ENCODE measurements around the gene GPC3. TPM values are rescaled to one million over a fixed set of nuclear protein-coding genes. Genes with fewer than 3 reads are reported as not detected.

Gene GPC3
- total RNA-seq, 1 donor from 2014 or later = 4.2 TPM

DNA sequence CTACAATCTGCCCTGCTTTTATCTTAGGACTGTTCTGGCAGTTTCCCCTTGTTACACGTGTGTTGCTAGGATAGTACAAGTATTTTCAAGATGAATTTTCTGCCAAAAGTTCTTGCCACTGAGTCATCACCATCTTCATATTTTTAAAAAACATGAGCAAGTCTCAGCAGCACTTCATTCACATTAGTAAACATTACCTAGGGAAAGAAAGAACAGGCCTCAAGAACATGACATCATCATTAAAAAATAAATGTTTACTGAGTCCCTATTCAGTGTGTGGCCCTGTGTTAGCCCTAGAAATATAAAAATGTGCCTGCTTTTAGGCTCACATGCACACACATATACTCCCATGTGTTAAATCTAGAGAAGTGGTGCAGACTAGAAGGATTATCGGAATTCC is 18.7 kb upstream of the GPC3 start:
- Mint-ChIP-seq H3K9me3 (ENCODE audit: unreplicated experiment) (no peaks in the 10 kb centered on the region), H3K36me3 (ENCODE audit: unreplicated experiment) (no peaks in the 10 kb centered on the region), H3K27me3 (ENCODE audit: unreplicated experiment) (no peaks in the 10 kb centered on the region), H3K27ac (ENCODE audit: unreplicated experiment) (no peak overlapping the region), H3K4me3 (ENCODE audit: unreplicated experiment) (no peak overlapping the region), H3K4me1 (ENCODE audit: low read depth, unreplicated experiment) (no peaks in the 10 kb centered on the region)
- no peak for DNase-seq
- TF ChIP-seq, protein P1, sequence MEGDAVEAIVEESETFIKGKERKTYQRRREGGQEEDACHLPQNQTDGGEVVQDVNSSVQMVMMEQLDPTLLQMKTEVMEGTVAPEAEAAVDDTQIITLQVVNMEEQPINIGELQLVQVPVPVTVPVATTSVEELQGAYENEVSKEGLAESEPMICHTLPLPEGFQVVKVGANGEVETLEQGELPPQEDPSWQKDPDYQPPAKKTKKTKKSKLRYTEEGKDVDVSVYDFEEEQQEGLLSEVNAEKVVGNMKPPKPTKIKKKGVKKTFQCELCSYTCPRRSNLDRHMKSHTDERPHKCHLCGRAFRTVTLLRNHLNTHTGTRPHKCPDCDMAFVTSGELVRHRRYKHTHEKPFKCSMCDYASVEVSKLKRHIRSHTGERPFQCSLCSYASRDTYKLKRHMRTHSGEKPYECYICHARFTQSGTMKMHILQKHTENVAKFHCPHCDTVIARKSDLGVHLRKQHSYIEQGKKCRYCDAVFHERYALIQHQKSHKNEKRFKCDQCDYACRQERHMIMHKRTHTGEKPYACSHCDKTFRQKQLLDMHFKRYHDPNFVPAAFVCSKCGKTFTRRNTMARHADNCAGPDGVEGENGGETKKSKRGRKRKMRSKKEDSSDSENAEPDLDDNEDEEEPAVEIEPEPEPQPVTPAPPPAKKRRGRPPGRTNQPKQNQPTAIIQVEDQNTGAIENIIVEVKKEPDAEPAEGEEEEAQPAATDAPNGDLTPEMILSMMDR (IDR thresholded peaks at IDR 0.05; ENCODE audit: partially characterized antibody, unreplicated experiment) = no peak

DNA sequence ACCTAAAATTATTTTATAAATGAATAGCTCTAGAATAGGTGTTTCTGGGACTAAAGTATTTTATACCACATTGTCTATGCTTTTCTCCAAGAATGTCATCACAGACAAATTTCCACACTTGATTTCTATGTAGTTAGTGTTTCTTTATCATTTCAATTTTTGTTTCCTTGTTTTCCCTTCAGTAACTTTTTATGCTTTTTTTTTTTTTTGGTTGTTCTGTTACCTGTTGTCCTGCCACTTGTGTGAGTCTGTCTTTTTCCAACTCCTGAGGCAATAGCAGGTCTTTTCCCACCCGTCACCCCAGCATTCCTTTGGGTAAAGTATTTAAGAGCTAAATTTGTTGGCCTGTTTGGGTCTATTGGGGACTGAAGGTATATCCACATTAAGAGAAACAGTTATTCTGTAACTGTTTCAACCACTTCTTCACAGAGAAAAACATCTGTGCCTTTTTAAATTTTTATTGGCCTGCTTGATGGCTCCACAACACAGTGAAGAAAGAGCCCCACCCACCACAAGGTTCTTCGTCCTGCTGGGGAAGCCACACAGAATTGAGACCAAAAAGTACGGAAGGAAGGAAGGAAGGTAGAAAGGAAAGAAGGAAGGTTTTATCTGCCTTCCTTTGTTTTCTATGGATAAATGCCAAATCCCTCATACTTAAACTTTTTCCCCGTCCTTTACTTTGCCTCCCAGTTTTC is 17.7 kb upstream of the GPC3 start:
- H3K27ac Mint-ChIP-seq (ENCODE audit: unreplicated experiment) = no peak overlapping the region

DNA sequence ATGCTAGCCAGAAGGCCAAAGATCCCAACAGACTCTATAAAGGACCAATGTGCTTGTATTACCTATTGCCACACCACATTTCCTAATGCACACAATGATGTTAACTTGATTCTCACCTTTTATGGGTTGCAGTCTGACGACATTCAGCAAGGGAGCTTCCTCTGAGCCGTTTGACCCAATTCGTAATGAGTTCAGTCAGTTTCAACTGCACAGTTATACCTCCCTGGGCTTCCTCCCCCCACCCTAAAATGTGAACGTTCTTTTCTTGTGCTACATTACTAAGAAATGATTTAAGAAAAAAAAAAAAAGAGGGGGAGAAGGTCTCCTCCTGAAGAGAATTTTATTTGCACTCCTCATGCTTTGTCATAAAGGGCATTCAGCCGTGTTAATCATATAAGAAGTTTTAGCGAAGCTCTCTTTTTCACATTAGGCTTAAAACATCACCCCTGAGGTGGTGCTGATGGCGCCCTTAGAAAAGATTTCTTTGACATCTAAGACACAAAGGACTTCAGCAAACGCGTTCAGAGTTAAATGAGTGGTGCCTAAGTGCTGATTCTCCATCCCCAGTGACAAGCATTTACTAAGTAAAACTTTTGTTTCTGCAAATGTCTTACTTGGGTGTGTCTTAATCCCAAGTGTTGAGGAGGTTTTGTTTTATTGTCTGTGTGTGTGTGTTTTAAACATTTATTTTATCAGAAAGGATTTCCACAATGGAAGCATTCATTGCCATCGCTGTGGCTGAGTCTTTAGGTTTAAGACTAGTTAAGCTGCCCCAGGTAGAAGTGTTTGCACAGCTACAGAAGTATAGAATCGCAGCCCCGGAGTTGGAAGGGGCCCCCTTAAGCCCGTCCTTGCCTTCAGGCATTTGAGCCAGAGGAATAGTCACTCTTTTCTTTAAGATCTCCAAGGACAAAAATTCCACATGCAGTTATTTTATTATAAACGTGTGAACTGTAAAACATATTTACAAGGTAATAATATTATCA is 15.2 kb upstream of the GPC3 start:
- no peak for DNase-seq
- Mint-ChIP-seq H3K27ac (ENCODE audit: unreplicated experiment) (no peak overlapping the region), H3K4me1 (ENCODE audit: low read depth, unreplicated experiment) (no peaks in the 10 kb centered on the region), H3K36me3 (ENCODE audit: unreplicated experiment) (no peaks in the 10 kb centered on the region), H3K9me3 (ENCODE audit: unreplicated experiment) (no peaks in the 10 kb centered on the region), H3K27me3 (ENCODE audit: unreplicated experiment) (no peaks in the 10 kb centered on the region), H3K4me3 (ENCODE audit: unreplicated experiment) (no peak overlapping the region)
- TF ChIP-seq, protein P1 (IDR thresholded peaks at IDR 0.05; ENCODE audit: partially characterized antibody, unreplicated experiment) = no peak

More for the DNA sequence above, 17.7 kb upstream of the GPC3 start:
- DNase-seq = no peak
- TF ChIP-seq, protein P1 (IDR thresholded peaks at IDR 0.05; ENCODE audit: partially characterized antibody, unreplicated experiment) = no peak
- no peaks in the 10 kb centered on the region for H3K9me3 Mint-ChIP-seq (ENCODE audit: unreplicated experiment)
- no peaks in the 10 kb centered on the region for H3K4me1 Mint-ChIP-seq (ENCODE audit: low read depth, unreplicated experiment)
- no peak overlapping the region for H3K4me3 Mint-ChIP-seq (ENCODE audit: unreplicated experiment)
- H3K27me3 Mint-ChIP-seq (ENCODE audit: unreplicated experiment) = no peaks in the 10 kb centered on the region
- H3K36me3 Mint-ChIP-seq (ENCODE audit: unreplicated experiment) = no peaks in the 10 kb centered on the region

DNA sequence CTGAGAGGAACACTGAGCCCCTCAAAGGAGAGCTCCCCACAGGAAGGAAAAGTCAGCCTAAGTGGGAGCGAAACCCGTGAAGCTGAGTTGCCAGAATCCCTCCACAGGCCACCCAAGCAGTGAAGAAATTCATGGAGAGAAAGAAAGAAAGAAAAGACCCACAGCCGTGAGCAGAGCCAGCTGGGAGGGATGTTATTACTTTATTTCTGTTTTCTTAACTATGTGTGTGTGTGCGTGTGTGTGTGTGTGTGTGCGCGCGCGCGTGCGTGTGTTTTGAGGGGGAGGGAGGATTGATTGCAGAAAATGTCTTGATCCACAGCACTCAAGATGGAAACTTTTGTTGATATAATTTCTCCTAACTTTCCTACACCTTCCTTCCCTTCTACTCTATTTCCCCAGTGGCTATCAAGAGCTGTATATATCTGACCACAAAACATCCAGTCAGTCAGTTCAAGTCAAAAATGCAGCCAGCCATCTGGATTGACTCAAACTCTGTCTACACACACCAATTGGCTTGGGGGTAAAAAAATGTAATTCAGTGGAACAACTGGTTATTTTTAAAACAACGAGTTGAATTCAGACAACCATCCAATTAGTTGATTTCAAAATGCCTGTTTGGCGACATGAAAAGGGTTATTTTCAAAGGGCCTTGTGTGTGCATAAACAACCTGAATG is 13.8 kb upstream of the GPC3 start:
- Mint-ChIP-seq H3K4me3 (ENCODE audit: unreplicated experiment) (no peak overlapping the region), H3K9me3 (ENCODE audit: unreplicated experiment) (no peaks in the 10 kb centered on the region), H3K4me1 (ENCODE audit: low read depth, unreplicated experiment) (no peaks in the 10 kb centered on the region), H3K36me3 (ENCODE audit: unreplicated experiment) (no peaks in the 10 kb centered on the region), H3K27me3 (ENCODE audit: unreplicated experiment) (peaks cover 1% of the 10 kb centered on the region), H3K27ac (ENCODE audit: unreplicated experiment) (no peak overlapping the region)
- TF ChIP-seq, protein P1 (IDR thresholded peaks at IDR 0.05; ENCODE audit: partially characterized antibody, unreplicated experiment) = no peak
- DNase-seq = no peak

Data from glutamatergic neuron (in vitro differentiated cells).